GM21423 (cell line): ENCODE data around the gene ING5.
"Not testable (repeated sequence)": the region's sequence is repeated elsewhere in the genome, so short reads cannot be mapped to it uniquely, and the experiment has no call there.

ENCODE experiments used
- ATAC-seq: cut with Tn5 transposase; IDR thresholded peaks from one replicate; pipeline ENCODE4 v1.9.1; 2021; ENCODE audit warnings: mild to moderate bottlenecking, moderate library complexity; ENCODE audit not compliant: unreplicated experiment

ING5 gene

DNA sequence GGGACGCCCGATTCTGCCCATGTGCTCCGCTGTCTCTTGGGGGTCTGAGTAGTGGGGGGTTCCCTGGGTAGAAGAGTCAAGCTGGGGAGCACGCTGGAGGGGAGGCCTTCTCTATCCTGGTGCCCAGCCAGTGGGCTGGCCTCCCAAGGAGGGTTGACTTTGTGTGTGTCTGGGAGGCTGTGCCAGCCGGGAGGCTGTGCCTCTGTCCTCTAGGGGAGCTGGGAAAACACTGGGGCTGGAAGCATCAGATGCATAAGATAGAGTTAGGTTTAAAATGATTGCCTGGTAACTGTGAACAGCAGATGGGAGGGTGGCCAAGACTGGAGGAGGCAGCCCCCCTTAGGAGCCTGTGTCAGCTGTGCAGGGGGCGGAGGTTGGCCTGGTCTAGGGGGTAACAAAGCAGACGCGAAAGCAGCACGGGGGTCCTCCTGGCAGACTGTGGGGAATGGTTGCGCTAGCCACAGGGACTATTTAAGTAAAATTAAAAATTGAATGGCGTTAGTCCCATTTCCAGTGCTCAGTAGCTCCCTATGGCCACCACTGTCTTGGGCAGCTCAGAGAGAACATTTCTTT lies 1.3 kb downstream of the ING5 start:
- no peak for ATAC-seq

DNA sequence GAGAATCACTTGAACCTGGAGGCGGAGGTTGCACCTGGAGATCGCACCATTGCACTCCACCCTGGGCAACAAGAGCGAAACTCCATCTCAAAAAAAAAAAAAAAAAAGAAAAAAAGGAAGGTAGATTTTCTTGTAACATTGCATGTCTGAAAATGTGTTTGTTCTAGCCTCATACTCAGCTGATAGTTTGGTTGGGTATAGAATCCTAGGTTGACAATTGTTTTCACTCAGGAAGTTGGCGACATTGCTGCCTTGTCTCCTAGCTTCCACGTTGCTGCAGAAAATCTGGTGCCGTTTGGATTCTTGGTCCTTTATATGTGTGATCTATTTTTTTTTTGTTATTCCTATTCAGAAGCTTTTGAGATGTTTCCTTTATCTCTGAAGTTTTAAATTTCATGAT lies 4.7 kb downstream of the ING5 start:
- no peak for ATAC-seq

DNA sequence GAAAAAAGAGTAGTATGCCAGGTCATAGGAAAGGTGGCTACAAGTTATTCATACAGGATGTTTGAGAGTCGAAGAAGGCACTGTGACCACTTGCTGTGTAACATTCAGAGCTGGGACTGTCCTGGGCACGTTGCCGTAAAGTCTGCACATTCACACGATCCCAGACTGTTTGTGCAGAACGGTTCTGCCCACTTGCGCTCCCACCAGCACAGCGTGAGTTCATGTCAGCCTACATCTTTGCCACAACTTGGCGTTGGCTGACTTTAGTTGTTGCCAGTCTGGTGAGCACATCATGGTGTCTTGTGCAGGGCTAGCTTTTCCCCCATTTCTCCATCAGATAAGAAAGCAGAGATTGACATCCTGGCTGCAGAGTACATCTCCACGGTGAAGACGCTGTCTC lies 7.0 kb downstream of the ING5 start:
- no peak for ATAC-seq

DNA sequence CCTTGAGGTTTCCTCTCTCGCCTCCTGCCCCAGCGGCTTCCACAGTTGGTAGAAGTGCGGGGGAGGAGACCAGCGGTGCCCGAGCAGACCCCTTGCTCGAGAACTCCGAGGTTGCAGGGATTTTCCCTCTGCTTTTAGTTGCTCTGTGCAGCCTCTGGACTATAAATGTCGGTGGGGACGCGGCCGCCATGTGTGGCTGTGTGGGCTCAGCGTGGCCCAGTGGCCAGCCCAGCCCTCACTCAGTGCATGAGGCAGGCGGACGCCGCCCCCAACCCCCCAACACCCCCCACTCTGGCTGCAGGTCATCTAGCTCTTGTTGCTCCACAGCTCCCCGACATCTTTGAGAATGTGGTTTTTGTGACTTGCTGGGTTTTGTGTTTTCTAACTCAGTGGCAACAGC lies 17.3 kb downstream of the ING5 start:
- ATAC-seq = no peak

DNA sequence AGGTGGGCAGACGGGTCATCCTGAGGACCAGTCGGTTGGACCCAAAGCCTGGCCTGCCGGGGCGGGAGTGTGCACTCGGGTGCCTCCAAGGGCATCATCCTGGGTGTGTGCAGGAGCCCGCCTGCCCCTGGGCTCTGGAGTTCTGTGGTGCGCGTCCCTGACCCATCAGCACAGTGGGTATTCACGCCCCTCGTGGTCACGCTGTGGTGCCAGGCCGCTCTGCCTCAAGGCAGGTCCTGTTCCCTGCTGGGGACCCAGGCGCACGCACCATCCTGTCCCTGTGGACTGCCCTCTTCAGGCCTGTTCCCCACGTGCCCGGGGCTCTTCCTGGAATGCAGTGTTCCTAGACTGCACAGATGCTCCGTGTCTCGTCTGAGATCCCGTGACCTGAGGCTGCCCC lies 18.3 kb downstream of the ING5 start:
- ATAC-seq = no peak

- no peak for ATAC-seq
Observed at GRCh38 chr2:241720560-241720959, 18.7 kb downstream of the ING5 start.

GRCh38 chr2:241721852-241722251 lies 20.0 kb downstream of the ING5 start:
- ATAC-seq = no peak

GRCh38 chr2:241722896-241723454 lies 21.1 kb downstream of the ING5 start:
- ATAC-seq = no peak

DNA sequence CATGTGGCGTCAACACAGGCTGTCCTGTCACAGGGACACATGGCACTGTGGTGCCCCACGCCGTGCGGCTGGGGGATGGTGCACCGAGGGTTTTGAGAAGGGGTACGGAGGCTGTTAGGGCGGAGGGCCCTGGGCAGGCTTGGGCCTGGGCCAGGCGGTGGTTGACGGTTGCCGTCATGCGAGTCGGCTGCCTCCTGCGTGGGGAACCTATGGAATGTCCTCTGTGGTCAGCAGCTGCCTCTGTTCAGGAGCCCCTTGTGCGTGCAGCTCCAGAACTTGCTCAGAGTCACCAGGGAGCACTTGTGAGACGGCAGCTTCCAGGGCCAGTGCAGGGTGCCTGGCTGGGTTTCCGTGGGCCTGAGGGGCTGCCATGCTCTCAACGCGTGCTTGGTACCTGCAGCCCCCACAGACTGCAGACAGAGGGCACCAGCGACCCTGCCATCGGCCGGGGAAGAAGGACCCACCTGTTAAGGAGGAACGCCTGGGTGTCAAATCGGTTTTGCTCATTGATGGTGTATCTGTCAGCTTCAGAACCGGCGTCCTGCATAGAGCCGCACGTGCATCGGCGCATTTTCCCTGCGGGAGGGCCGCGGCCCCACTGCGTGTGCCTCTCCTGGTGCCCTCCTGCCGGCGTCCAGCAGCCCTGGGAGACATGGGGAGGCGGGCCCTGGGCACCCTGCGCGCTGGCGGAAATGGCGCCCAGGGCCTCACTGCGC lies 22.6 kb downstream of the ING5 start:
- ATAC-seq = no peak

- no peak for ATAC-seq
Observed at GRCh38 chr2:241724975-241725870, 23.4 kb downstream of the ING5 start.

GRCh38 chr2:241726459-241726858 lies 24.6 kb downstream of the ING5 start:
- ATAC-seq = no peak

DNA sequence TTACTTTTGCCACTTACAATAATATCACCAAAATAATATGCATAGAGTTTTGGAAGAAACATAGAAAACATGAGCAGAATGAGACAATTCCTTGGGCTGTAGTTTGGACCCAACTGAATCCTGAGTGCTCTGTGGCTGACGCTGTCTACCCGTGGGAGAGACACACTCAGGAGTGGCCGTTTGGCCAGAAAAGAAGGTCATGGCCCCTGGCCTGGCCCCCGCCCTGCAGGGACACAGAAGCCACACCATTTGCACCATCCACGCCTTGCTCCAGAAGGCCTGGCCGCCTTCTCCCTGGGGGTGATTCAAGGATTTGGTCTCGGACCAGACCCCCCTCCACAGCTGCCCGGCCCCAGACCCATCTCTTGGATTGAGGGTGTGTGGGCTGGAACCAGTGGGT lies 26.2 kb downstream of the ING5 start:
- no peak for ATAC-seq

- no peak for ATAC-seq
Observed at GRCh38 chr2:241728627-241729026, 26.8 kb downstream of the ING5 start.

GRCh38 chr2:241729868-241730267 lies 28.0 kb downstream of the ING5 start:
- no peak for ATAC-seq

- no peak for ATAC-seq
Observed at GRCh38 chr2:241730671-241731293, 28.9 kb downstream of the ING5 start.

GRCh38 chr2:241732513-241733186 lies 30.8 kb downstream of the ING5 start:
- ATAC-seq = not testable (repeated sequence)

GRCh38 chr2:241733391-241734207 lies 31.8 kb downstream of the ING5 start:
- ATAC-seq = no peak

DNA sequence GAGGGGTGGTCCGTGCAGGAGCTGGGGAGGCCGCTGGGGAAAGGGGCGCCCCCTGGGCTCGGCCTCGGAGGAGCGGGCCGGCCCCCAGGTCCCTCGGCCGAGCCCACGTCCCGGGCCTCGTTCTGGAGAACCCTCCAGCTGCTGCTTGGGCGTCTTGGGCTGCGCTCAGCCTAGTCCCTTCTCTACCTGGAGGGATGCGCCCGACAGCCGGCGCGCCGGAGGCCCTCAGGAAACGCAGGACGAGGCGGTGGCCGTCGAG lies 32.3 kb downstream of the ING5 start:
- peak; percentile 31 for ATAC-seq

GRCh38 chr2:241734467-241735208 lies 32.8 kb downstream of the ING5 start, which contains the start of gene D2HGDH:
D2HGDH (plus strand) TSS chr2:241734630; CDS start chr2:241735225, 595 bp downstream.
- peak; percentile 78 for ATAC-seq
